GM19452 (cell line): ENCODE data around the gene GATM.
"Not testable (repeated sequence)": the region's sequence is repeated elsewhere in the genome, so short reads cannot be mapped to it uniquely, and the experiment has no call there.

Experiments used
- ATAC-seq: cut with Tn5 transposase; IDR thresholded peaks from one replicate; pipeline ENCODE4 v1.9.1; 2021; ENCODE audit not compliant: unreplicated experiment

The GATM gene

DNA sequence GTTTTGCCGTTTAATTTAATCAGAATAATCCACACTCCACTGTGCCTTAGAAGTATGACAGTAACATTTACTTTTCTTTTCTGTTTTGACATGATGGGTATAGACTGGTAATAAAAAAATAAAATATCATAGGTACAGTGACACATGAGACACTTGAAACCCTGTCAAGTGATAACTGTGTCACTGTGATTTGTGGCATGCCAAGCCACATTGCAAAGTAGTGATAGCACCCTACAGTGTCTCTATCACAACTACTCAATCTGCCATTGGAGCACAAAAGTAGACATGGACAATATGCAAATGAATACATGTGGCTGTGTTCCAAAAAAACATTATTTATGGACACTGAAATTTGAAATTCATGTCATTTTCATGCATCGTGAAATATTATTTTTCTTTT, 22.5 kb downstream of the GATM start:
- no peak for ATAC-seq

DNA sequence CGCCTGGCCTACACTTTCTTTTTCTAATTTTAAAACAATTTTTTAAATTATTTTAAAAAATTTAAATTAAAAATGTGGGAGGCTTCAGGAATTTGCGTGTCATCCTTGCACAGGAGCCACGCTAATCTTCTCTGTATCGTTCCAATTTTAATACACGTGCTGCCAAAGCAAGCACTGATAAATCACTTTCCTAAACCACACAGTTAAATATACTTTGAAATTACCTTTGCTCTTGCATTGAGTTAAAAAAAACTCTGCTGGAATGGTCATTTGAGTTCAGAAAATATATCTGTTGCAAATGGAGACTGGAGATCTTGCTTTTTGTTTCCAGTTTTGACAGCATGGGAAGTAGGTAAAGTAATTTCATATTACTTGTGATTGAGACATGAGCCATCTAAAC, 23.6 kb downstream of the GATM start:
- no peak for ATAC-seq

GRCh38 chr15:45351227-45351626, 27.1 kb downstream of the GATM start:
- ATAC-seq = no peak

DNA sequence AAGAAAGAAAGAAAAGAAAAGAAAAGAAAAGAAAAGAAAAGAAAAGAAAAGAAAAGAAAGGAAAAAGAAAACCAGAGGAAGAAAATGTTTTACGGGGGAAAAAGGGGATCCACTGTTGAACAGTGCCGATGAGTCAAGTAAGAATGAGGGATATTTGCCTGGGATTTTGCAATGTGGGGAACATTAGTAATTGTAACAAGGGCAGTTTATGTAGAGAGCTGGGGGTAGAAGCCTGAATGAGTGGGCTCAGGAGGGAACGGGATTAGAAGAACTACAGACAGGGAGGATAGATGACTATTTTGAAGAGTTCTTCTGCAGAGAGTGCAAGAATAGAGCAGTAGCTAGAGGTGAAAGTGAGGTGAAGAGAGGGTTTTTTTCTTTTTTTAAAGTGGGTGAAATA, 28.7 kb downstream of the GATM start:
- no peak for ATAC-seq

- ATAC-seq = no peak
Measured at GRCh38 chr15:45347989-45348388, 30.4 kb downstream of the GATM start.

GRCh38 chr15:45347033-45347432, 31.3 kb downstream of the GATM start:
- no peak for ATAC-seq

DNA sequence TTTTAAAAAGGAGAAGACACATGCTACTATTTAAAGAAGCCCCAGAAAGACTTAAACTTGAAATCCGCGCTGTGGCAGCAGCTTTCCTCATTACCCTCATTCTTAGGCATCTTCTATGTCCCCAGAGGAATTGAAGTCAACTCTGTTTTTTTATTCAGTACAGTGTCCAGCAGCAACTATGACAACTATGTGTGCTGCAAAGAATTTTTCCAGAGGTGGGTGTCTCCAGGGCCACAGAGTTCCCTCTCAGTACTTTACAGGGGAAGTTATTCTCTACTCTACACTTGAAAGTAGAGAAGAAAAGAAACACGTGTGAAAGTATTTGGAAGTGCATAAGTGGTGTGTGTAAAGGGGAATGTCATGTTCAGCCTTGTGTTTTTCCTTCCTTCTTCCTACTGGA, 32.0 kb downstream of the GATM start:
- ATAC-seq = no peak

- no peak for ATAC-seq
Measured at GRCh38 chr15:45343258-45343860, 35.0 kb downstream of the GATM start.

DNA sequence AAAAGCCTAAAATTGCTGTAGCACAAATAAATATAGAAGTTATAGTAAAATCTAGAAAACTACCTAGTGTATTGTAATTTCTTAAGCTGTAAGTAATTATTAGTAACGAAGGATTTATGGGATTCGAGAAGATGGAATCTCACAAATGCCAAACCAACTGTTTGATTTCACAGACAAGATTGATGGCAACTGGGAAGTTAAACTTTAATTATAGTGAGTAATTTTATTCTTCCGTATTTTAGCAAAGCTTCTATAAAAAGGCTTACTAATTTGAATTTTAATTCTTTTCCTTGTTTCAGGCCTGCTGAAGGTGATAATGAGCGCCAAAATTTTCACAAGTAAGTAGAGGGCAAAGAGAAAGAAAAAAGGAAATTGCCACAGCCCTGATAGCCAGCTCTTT, 36.6 kb downstream of the GATM start:
- no peak for ATAC-seq

GRCh38 chr15:45340429-45340828, 37.9 kb downstream of the GATM start:
- no peak for ATAC-seq

DNA sequence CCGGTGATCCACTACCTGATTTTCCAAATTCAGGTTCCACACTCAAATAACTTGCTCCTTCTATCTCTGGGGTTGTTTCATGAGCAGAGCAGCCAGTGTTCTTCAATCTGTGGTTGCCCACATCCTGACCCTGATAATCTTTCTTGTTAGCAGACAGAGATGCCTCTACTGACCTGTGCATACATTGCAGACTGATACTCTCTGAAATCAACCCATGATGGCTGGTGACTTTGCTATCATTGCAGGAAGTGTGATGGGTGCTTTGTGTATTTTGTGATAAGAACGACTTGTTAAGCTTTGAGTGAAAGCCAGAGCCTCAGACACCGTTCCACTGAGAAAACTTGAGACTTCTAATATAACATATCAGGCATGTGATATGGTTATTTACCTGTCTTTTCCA, 39.9 kb downstream of the GATM start:
- no peak for ATAC-seq

GRCh38 chr15:45337224-45337623, 41.1 kb downstream of the GATM start:
- no peak for ATAC-seq

- no peak for ATAC-seq
Measured at GRCh38 chr15:45333550-45333949, 44.8 kb downstream of the GATM start.

GRCh38 chr15:45332694-45333093, 45.6 kb downstream of the GATM start:
- ATAC-seq = no peak

DNA sequence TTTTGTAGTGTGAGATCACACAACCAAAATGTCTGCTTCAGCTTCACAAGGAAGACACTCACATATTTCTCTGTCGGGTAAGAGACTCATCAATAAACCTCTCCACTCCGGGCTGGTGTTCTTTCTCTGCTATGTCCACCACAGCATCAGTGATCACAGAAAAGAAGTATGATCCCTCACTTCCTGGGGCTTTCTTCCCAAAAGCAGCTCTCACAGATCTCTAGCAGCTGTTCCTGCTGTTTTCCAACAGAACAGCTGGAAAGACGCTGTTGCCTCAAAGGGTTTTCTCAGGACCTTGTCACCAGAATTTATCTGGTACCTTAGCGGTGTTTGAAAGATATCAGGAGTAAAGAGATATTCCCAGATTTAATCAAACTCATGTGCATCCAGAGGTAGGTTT, 46.4 kb downstream of the GATM start:
- no peak for ATAC-seq

- no peak for ATAC-seq
Measured at GRCh38 chr15:45328663-45329062, 49.7 kb downstream of the GATM start.

GRCh38 chr15:45326741-45327140, 51.6 kb downstream of the GATM start:
- no peak for ATAC-seq

GRCh38 chr15:45326280-45326679, 52.1 kb downstream of the GATM start:
- no peak for ATAC-seq

GRCh38 chr15:45320581-45321205, 57.7 kb downstream of the GATM start:
- ATAC-seq = no peak

DNA sequence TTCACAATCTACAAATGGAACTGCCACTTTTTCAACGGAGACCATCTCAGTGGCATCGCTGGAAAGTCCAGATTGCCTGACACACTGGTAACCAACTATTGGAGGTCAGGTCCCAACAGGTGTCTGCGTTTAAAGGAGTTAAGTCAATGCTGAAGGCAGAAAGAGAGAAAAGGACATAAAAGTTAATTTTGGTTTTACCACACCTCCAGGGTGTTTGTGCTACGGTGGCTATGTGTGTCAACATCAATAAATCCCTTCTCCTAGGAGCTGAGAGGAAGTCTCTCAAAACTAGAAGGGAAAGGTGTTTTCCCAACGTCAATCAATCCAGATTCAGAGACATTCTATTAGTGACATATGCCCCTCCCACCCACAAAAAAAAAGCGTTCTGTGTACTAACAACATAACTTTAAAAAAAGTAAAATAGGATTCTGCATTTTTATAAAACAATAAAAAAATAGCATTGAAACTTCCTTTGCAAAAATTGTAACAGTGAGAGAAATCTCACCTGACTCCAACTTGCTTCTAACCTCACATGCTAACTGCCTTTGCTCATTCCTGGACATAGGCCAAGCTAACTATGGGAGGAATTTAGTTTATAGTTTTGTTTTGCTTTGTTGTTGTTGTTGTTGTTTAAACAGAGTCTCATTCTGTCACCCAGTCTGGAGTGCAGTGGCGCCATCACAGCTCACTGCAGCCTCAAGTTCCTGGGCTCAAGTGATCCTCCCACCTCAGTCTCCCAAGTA, 58.7 kb downstream of the GATM start:
- no peak for ATAC-seq

- no peak for ATAC-seq
Measured at GRCh38 chr15:45314960-45315359, 63.4 kb downstream of the GATM start.

DNA sequence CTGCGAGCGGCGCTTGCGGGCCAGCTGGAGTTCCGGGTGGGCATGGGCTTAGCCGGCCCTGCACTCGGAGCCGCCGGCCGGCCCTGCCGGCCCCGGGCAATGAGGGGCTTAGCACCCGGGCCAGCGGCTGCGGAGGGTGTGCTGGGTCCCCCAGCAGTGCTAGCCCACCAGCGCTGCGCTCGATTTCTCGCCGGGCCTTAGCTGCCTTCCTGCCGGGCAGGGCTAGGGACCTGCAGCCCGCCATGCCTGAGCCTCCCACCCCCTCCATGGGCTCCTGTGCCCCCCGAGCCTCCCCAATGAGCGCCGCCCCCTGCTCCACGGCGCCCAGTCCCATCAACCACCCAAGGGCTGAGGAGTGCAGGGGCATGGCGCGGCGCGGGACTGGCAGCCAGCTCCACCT, 64.2 kb downstream of the GATM start:
- ATAC-seq = not testable (repeated sequence)
